H1 (cell line): ENCODE results near the gene SKIC3. TPM values are rescaled to one million over a fixed set of nuclear protein-coding genes. Genes with fewer than 3 reads are reported as not detected.
A peak's percentile ranks its signal among the peaks of the same experiment; 100 is the strongest.

Experiments
- CBX8 ChIP-seq: fragments of 300-800, 300-1000 bp; sonication (generic); IDR thresholded peaks from 2 replicates; pipeline ENCODE4 v1.7.1; 2016; ENCODE audit warnings: low read depth, low read length, borderline replicate concordance
- CHD1 ChIP-seq: IDR thresholded peaks from 2 replicates; pipeline ENCODE4 v1.6.1; 2012; ENCODE audit warnings: low read depth, low read length, improper control_type of control experiment
- GABPA ChIP-seq: IDR thresholded peaks from 2 replicates; pipeline ENCODE4 v1.6.1; 2011; ENCODE audit warnings: mild to moderate bottlenecking, low read length, moderate library complexity, borderline replicate concordance; ENCODE audit not compliant: insufficient read depth
- GTF2F1 ChIP-seq: IDR thresholded peaks from 2 replicates; pipeline ENCODE4 v1.6.1; 2012; ENCODE audit warnings: low read depth, low read length, improper control_type of control experiment, borderline replicate concordance
- JUN ChIP-seq: IDR thresholded peaks from 2 replicates; pipeline ENCODE4 v1.6.1; 2011; ENCODE audit warnings: low read depth, mild to moderate bottlenecking, improper control_type of control experiment, low read length
- MAFK ChIP-seq: IDR thresholded peaks from 2 replicates; pipeline ENCODE4 v1.6.1; 2012; ENCODE audit warnings: low read depth, mild to moderate bottlenecking, improper control_type of control experiment, low read length
- NRF1 ChIP-seq: IDR thresholded peaks from 2 replicates; pipeline ENCODE4 v1.6.1; 2011; ENCODE audit warnings: mild to moderate bottlenecking, low read depth, low read length, improper control_type of control experiment
- SUZ12 ChIP-seq: fragments of 200-600 bp; sonication (generic); IDR thresholded peaks from 2 replicates; pipeline ENCODE4 v1.6.1; 2012; ENCODE audit warnings: mild to moderate bottlenecking, inconsistent platforms, low read length, moderate library complexity, mixed read lengths
- TBP ChIP-seq: IDR thresholded peaks from 2 replicates; pipeline ENCODE4 v1.6.1; 2011; ENCODE audit warnings: low read depth, low read length, improper control_type of control experiment
- polyA plus RNA-seq, 7 experiments: library from polyadenylated mRNA; depleted of rRNA in 3 of 7; stranded (reverse) in 5 of 7; unstranded in 2 of 7; fragments of >200 nt in 5 of 7; fragments of 200-250 nt in 2 of 7; gene quantifications; 1 replicate in 5 of 7; 2 replicates in 1 of 7; 4 replicates in 1 of 7; pipeline versions ENCODE4 v1.2.1 to v1.2.3, GENCODE V29; 2011 to 2013; ENCODE audit warnings: missing spikeins in 2 of 7, mixed read lengths in 2 of 7
- total RNA-seq: library from RNA; stranded (reverse); fragmentation: NEBNext Ultra II Directional; extraction: Animal tissue kit (Norgen Biotek cat#: 25700); gene quantifications from 2 replicates; pipeline ENCODE4 v1.2.1, GENCODE V29; 2021
- TF ChIP-seq, protein P1 (sequence below): fragments of 300-600 bp; sonication (generic); IDR thresholded peaks from 2 replicates; pipeline ENCODE4 v1.7.1; 2012; ENCODE audit warnings: low read length, moderate library complexity, mild to moderate bottlenecking, inconsistent platforms; ENCODE audit not compliant: insufficient replicate concordance

SKIC3 gene
- total and polyA plus RNA-seq, 2 of the 8 experiments (the other 6 are each of a cell fraction or from before 2014, with no cell fraction given) = 13.7 to 53.7 TPM

DNA sequence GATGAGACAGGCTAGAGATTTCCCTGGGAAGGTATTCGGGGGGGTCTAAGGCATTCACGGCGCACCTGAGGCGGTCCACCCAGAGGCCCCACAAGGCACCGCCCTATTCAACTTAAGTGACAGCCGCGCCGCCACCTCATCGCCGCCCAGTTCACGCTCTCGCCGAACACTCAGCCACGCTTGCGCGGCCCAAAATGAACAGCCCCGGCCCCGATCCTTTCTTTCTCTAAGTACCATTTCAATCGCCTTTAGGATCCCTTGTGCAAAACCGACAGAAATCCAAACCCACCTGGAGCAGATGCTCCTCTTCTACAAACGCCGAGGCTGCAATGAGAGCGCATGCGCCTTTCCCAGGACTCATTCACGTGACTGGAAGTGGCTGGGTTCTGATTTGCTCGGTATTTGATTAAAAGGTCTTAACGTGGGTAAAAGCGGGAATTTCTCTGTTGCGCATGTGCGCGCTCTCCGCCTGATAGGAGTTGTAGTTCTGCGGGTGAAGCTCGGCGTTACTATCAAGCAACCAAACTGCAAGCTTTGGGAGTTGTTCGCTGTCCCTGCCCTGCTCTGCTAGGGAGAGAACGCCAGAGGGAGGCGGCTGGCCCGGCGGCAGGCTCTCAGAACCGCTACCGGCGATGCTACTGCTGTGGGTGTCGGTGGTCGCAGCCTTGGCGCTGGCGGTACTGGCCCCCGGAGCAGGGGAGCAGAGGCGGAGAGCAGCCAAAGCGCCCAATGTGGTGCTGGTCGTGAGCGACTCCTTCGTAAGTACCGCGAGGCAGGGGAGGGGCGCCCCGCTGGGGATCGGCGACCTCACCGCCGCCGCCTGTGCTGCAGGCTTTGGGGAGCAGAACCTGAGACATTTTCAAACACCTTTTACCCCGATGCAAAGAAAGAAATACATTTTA is at the start of gene SKIC3, which contains the start of gene ARSK (continued):
- TF ChIP-seq GABPA = no peak
- TF ChIP-seq SUZ12 = no peak
- peak; percentile 85 for TF ChIP-seq TBP
- no peak for TF ChIP-seq CHD1
- no peak for TF ChIP-seq JUN
- no peak for TF ChIP-seq MAFK
- TF ChIP-seq, protein P1, sequence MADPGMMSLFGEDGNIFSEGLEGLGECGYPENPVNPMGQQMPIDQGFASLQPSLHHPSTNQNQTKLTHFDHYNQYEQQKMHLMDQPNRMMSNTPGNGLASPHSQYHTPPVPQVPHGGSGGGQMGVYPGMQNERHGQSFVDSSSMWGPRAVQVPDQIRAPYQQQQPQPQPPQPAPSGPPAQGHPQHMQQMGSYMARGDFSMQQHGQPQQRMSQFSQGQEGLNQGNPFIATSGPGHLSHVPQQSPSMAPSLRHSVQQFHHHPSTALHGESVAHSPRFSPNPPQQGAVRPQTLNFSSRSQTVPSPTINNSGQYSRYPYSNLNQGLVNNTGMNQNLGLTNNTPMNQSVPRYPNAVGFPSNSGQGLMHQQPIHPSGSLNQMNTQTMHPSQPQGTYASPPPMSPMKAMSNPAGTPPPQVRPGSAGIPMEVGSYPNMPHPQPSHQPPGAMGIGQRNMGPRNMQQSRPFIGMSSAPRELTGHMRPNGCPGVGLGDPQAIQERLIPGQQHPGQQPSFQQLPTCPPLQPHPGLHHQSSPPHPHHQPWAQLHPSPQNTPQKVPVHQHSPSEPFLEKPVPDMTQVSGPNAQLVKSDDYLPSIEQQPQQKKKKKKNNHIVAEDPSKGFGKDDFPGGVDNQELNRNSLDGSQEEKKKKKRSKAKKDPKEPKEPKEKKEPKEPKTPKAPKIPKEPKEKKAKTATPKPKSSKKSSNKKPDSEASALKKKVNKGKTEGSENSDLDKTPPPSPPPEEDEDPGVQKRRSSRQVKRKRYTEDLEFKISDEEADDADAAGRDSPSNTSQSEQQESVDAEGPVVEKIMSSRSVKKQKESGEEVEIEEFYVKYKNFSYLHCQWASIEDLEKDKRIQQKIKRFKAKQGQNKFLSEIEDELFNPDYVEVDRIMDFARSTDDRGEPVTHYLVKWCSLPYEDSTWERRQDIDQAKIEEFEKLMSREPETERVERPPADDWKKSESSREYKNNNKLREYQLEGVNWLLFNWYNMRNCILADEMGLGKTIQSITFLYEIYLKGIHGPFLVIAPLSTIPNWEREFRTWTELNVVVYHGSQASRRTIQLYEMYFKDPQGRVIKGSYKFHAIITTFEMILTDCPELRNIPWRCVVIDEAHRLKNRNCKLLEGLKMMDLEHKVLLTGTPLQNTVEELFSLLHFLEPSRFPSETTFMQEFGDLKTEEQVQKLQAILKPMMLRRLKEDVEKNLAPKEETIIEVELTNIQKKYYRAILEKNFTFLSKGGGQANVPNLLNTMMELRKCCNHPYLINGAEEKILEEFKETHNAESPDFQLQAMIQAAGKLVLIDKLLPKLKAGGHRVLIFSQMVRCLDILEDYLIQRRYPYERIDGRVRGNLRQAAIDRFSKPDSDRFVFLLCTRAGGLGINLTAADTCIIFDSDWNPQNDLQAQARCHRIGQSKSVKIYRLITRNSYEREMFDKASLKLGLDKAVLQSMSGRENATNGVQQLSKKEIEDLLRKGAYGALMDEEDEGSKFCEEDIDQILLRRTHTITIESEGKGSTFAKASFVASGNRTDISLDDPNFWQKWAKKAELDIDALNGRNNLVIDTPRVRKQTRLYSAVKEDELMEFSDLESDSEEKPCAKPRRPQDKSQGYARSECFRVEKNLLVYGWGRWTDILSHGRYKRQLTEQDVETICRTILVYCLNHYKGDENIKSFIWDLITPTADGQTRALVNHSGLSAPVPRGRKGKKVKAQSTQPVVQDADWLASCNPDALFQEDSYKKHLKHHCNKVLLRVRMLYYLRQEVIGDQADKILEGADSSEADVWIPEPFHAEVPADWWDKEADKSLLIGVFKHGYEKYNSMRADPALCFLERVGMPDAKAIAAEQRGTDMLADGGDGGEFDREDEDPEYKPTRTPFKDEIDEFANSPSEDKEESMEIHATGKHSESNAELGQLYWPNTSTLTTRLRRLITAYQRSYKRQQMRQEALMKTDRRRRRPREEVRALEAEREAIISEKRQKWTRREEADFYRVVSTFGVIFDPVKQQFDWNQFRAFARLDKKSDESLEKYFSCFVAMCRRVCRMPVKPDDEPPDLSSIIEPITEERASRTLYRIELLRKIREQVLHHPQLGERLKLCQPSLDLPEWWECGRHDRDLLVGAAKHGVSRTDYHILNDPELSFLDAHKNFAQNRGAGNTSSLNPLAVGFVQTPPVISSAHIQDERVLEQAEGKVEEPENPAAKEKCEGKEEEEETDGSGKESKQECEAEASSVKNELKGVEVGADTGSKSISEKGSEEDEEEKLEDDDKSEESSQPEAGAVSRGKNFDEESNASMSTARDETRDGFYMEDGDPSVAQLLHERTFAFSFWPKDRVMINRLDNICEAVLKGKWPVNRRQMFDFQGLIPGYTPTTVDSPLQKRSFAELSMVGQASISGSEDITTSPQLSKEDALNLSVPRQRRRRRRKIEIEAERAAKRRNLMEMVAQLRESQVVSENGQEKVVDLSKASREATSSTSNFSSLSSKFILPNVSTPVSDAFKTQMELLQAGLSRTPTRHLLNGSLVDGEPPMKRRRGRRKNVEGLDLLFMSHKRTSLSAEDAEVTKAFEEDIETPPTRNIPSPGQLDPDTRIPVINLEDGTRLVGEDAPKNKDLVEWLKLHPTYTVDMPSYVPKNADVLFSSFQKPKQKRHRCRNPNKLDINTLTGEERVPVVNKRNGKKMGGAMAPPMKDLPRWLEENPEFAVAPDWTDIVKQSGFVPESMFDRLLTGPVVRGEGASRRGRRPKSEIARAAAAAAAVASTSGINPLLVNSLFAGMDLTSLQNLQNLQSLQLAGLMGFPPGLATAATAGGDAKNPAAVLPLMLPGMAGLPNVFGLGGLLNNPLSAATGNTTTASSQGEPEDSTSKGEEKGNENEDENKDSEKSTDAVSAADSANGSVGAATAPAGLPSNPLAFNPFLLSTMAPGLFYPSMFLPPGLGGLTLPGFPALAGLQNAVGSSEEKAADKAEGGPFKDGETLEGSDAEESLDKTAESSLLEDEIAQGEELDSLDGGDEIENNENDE = no peak
- no peak for TF ChIP-seq GTF2F1
- peak; percentile 92 for TF ChIP-seq NRF1
- no peak for TF ChIP-seq CBX8
